GM19351 (cell line): ENCODE measurements around the gene TMCO6.
"Not testable (repeated sequence)": the region's sequence is repeated elsewhere in the genome, so short reads cannot be mapped to it uniquely, and the experiment has no call there.

ENCODE experiments used
- ATAC-seq: cut with Tn5 transposase; IDR thresholded peaks from one replicate; pipeline ENCODE4 v1.9.1; 2021; ENCODE audit warnings: mild to moderate bottlenecking, moderate library complexity; ENCODE audit not compliant: unreplicated experiment

TMCO6 gene

GRCh38 chr5:140639148-140639981 lies at the start of gene TMCO6:
Gene TMCO6 (plus strand): TSS chr5:140639451. CDS start chr5:140639528, 77 bp downstream.
- peak; percentile 92 for ATAC-seq

- no peak for ATAC-seq
These were observed 48.4 kb upstream of the TMCO6 start for GRCh38 chr5:140590861-140591260.

GRCh38 chr5:140591747-140592372 lies 47.4 kb upstream of the TMCO6 start:
- ATAC-seq: no peak

GRCh38 chr5:140593070-140593469 lies 46.2 kb upstream of the TMCO6 start:
- ATAC-seq: not testable (repeated sequence)

GRCh38 chr5:140594169-140594568 lies 45.1 kb upstream of the TMCO6 start:
- no peak for ATAC-seq

- no peak for ATAC-seq
These were observed 43.5 kb upstream of the TMCO6 start for GRCh38 chr5:140595538-140596300.

- no peak for ATAC-seq
These were observed 42.9 kb upstream of the TMCO6 start for GRCh38 chr5:140596321-140596741.

GRCh38 chr5:140598836-140599235 lies 40.4 kb upstream of the TMCO6 start:
- no peak for ATAC-seq

- ATAC-seq: no peak
These were observed 39.2 kb upstream of the TMCO6 start for GRCh38 chr5:140600096-140600495.

- no peak for ATAC-seq
These were observed 37.1 kb upstream of the TMCO6 start for GRCh38 chr5:140602147-140602546.

- not testable (repeated sequence) for ATAC-seq
These were observed 35.9 kb upstream of the TMCO6 start for GRCh38 chr5:140603446-140603698.

GRCh38 chr5:140603734-140604133 lies 35.5 kb upstream of the TMCO6 start:
- no peak for ATAC-seq

GRCh38 chr5:140605879-140606278 lies 33.4 kb upstream of the TMCO6 start:
- ATAC-seq: no peak

- ATAC-seq: no peak
These were observed 32.2 kb upstream of the TMCO6 start for GRCh38 chr5:140607031-140607430.

- ATAC-seq: no peak
These were observed 30.5 kb upstream of the TMCO6 start for GRCh38 chr5:140608722-140609121.

- ATAC-seq: no peak
These were observed 30.1 kb upstream of the TMCO6 start for GRCh38 chr5:140609126-140609525.

GRCh38 chr5:140611020-140611521 lies 28.2 kb upstream of the TMCO6 start:
- ATAC-seq: no peak

- no peak for ATAC-seq
These were observed 16.9 kb upstream of the TMCO6 start for GRCh38 chr5:140622301-140622700.

GRCh38 chr5:140623061-140623460 lies 16.2 kb upstream of the TMCO6 start:
- not testable (repeated sequence) for ATAC-seq

- not testable (repeated sequence) for ATAC-seq
These were observed 14.4 kb upstream of the TMCO6 start for GRCh38 chr5:140624886-140625285.

- no peak for ATAC-seq
These were observed 11.3 kb upstream of the TMCO6 start for GRCh38 chr5:140627972-140628371.

- ATAC-seq: no peak
These were observed 10.5 kb upstream of the TMCO6 start for GRCh38 chr5:140628711-140629110.
